Hepatocyte (in vitro differentiated cells): Measurements from ENCODE around the gene MAP2K7. TPM values are rescaled to one million over a fixed set of nuclear protein-coding genes. Genes with fewer than 3 reads are reported as not detected.
"Not testable (repeated sequence)": the region's sequence is repeated elsewhere in the genome, so short reads cannot be mapped to it uniquely, and the experiment has no call there.

ENCODE experiments used
- DNase-seq: peaks from one replicate; pipeline ENCODE4 v3.0.0-alpha.2; 2016; ENCODE audit warnings: low spot score
- H2AFZ ChIP-seq: fragments of 200-600 bp; sonication (generic); 2 replicates; pipeline ENCODE4 v1.6.0; 2016; ENCODE audit warnings: antibody characterized with exemption, mild to moderate bottlenecking
- H3K27ac ChIP-seq: fragments of 200-600 bp; sonication (generic); 2 replicates; pipeline ENCODE4 v1.5.1; 2016; ENCODE audit warnings: mild to moderate bottlenecking
- H3K27me3 ChIP-seq: fragments of 200-600 bp; sonication (generic); 2 replicates; pipeline ENCODE4 v1.6.1; 2016
- H3K36me3 ChIP-seq: fragments of 200-600 bp; sonication (generic); replicated peaks from 2 replicates; pipeline ENCODE4 v1.5.1; 2016; ENCODE audit warnings: low read depth; ENCODE audit not compliant: insufficient read depth
- H3K4me1 ChIP-seq: fragments of 200-600 bp; sonication (generic); 2 replicates; pipeline ENCODE4 v1.5.1; 2016; ENCODE audit warnings: mild to moderate bottlenecking, moderate library complexity; ENCODE audit not compliant: insufficient read depth
- H3K4me2 ChIP-seq: fragments of 200-600 bp; sonication (generic); 2 replicates; pipeline ENCODE4 v1.6.0; 2016
- H3K4me3 ChIP-seq: fragments of 200-600 bp; sonication (generic); 2 replicates; pipeline ENCODE4 v1.5.1; 2016; ENCODE audit warnings: mild to moderate bottlenecking
- H3K79me2 ChIP-seq: fragments of 200-600 bp; sonication (generic); 2 replicates; pipeline ENCODE4 v1.6.0; 2017; ENCODE audit warnings: mild to moderate bottlenecking
- H3K9me2 ChIP-seq: fragments of 200-600 bp; sonication (generic); replicated peaks from 2 replicates; pipeline ENCODE4 v1.6.0; 2017; ENCODE audit warnings: mild to moderate bottlenecking; ENCODE audit not compliant: insufficient read depth
- H3K9me3 ChIP-seq: fragments of 200-600 bp; sonication (generic); 2 replicates; pipeline ENCODE4 v1.5.1; 2016; ENCODE audit warnings: low read depth, mild to moderate bottlenecking
- H4K20me1 ChIP-seq: fragments of 200-600 bp; sonication (generic); 2 replicates; pipeline ENCODE4 v1.6.0; 2016; ENCODE audit warnings: mild to moderate bottlenecking; ENCODE audit not compliant: insufficient read depth, poor library complexity, severe bottlenecking
- EZH2 ChIP-seq: fragments of 200-600 bp; sonication (generic); IDR thresholded peaks from 2 replicates; pipeline ENCODE4 v1.6.1; 2016; ENCODE audit warnings: antibody characterized with exemption, mild to moderate bottlenecking, borderline replicate concordance
- EZH2phosphoT487 ChIP-seq: fragments of 200-600 bp; sonication (generic); IDR thresholded peaks from one replicate; pipeline ENCODE4 v1.6.1; 2018; ENCODE audit warnings: antibody characterized with exemption, mild to moderate bottlenecking, low read depth, moderate library complexity; ENCODE audit not compliant: unreplicated experiment, severe bottlenecking
- WGBS: methylation state at CpG from one replicate; pipeline ENCODE4 v1.1.6; 2016; ENCODE audit warnings: low lambda C conversion rate; ENCODE audit errors: missing lambda C conversion rate; 5-methylcytosine and 5-hydroxymethylcytosine counted together
- polyA plus RNA-seq: library from polyadenylated mRNA; unstranded; fragments of >200 nt; fragmentation: Nextera tagmentation; extraction: Ambion mirVana; gene quantifications from 2 replicates; pipeline ENCODE4 v1.2.1, GENCODE V29; 2016
- total RNA-seq: library from RNA; depleted of rRNA; stranded (reverse); fragments of >200 nt; gene quantifications from 2 replicates; pipeline ENCODE4 v1.2.3, GENCODE V29; 2014
- TF ChIP-seq, protein P1 (sequence below): fragments of 200-600 bp; sonication (generic); IDR thresholded peaks from 2 replicates; pipeline ENCODE4 v1.5.1; 2016; ENCODE audit warnings: antibody characterized with exemption, mild to moderate bottlenecking; ENCODE audit not compliant: poor library complexity

Gene MAP2K7
- total and polyA plus RNA-seq, 2 experiments from 2014 or later: 12.8 to 13.6 TPM

DNA sequence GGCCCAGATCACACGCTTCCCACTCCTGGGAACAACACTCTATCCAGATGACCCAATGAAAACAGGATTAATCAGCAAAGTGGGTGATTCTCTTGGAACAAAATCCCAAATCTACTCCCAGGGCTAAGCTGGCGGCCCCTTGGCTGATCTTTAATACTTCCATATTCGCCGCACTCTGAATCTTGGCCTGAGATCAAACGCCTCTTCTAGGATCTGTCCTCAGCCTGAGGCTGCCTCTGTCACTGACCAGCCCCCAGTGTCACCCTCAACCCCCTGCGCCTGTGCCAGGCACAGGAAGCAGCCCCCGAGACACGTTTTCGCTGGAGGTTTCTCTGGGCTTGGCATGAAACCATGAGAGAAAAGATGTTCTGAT is 24.6 kb downstream of the MAP2K7 start:
- Histone ChIP-seq H3K36me3 (no peaks in the 10 kb centered on the region), H4K20me1 (no peaks in the 10 kb centered on the region), H3K4me3 (no peak overlapping the region), H3K27me3 (no peaks in the 10 kb centered on the region), H3K9me3 (no peaks in the 10 kb centered on the region), H2AFZ (no peak overlapping the region), H3K4me2 (no peak overlapping the region), H3K4me1 (peaks cover 28% of the 10 kb centered on the region), H3K9me2 (no peaks in the 10 kb centered on the region), H3K27ac (peak overlapping the region; percentile 62), H3K79me2 (no peaks in the 10 kb centered on the region)
- 77% methylated on average over 9 of the region's 9 CpGs for WGBS
- no peak for TF ChIP-seq EZH2phosphoT487
- TF ChIP-seq, protein P1, sequence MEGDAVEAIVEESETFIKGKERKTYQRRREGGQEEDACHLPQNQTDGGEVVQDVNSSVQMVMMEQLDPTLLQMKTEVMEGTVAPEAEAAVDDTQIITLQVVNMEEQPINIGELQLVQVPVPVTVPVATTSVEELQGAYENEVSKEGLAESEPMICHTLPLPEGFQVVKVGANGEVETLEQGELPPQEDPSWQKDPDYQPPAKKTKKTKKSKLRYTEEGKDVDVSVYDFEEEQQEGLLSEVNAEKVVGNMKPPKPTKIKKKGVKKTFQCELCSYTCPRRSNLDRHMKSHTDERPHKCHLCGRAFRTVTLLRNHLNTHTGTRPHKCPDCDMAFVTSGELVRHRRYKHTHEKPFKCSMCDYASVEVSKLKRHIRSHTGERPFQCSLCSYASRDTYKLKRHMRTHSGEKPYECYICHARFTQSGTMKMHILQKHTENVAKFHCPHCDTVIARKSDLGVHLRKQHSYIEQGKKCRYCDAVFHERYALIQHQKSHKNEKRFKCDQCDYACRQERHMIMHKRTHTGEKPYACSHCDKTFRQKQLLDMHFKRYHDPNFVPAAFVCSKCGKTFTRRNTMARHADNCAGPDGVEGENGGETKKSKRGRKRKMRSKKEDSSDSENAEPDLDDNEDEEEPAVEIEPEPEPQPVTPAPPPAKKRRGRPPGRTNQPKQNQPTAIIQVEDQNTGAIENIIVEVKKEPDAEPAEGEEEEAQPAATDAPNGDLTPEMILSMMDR: no peak
- TF ChIP-seq EZH2: no peak
- DNase-seq: no peak

GRCh38 chr19:7928741-7929701 is 25.3 kb downstream of the MAP2K7 start:
- no peak for TF ChIP-seq EZH2
- TF ChIP-seq, protein P1: peak; percentile 35
- DNase-seq: peak; percentile 75

DNA sequence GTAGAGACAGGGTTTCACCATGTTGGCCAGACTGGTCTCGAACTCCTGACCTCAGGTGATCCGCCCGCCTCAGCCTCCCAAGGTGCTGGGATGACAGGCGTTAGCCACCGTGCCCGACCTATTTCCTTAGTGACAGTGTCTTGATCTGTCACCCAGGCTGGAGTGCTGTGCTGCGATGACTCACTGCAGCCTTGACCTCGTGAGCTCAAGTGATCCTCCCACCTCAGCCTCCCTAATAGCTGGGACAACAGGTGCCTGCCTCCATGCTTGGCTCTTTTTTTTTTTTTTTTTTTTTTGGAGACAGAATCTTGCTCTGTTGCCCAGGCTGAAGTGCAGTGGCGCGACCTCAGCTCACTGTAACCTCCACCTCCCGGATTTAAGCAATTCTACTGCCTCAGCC is 26.4 kb downstream of the MAP2K7 start:
- not testable (repeated sequence) for H3K9me3 ChIP-seq, H3K4me3 ChIP-seq, H3K27ac ChIP-seq, H3K9me2 ChIP-seq, H3K4me2 ChIP-seq, H3K27me3 ChIP-seq, H3K79me2 ChIP-seq, H3K36me3 ChIP-seq, H4K20me1 ChIP-seq, DNase-seq, H2AFZ ChIP-seq
- peaks cover 24% of the 10 kb centered on the region for H3K4me1 ChIP-seq
- 91% methylated on average over 11 of the region's 11 CpGs for WGBS

More at GRCh38 chr19:7928741-7929701, 25.3 kb downstream of the MAP2K7 start:
- 58% methylated on average over 24 of the region's 24 CpGs for WGBS
- H3K27ac ChIP-seq: peak overlapping the region; percentile 62
- H3K4me2 ChIP-seq: peak overlapping the region; percentile 26
- H3K9me3 ChIP-seq: no peaks in the 10 kb centered on the region
- no peaks in the 10 kb centered on the region for H3K9me2 ChIP-seq
- H3K36me3 ChIP-seq: no peaks in the 10 kb centered on the region
- no peaks in the 10 kb centered on the region for H3K79me2 ChIP-seq
- no peaks in the 10 kb centered on the region for H3K27me3 ChIP-seq
- H3K4me1 ChIP-seq: peaks cover 28% of the 10 kb centered on the region
- no peaks in the 10 kb centered on the region for H4K20me1 ChIP-seq
- no peak overlapping the region for H2AFZ ChIP-seq
- H3K4me3 ChIP-seq: no peak overlapping the region

DNA sequence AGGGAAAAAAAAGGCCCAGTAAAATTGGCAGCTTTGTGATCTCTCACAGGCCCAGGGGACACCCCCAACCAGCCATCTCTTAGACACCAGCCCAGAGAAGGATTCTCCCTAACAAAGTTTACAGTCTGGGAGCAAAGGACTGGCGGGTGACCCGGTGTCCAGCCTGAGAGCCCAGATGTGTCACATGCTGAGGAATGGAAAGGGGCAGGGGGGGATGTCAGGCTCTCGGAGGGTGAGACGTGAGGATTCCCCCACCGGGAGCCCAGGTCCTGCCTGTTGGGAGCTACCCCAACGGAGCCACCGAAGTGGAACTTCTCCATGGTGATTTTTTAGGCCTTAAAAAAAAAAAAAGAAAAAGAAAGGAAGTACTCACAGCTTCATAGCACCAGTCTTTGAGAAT is 27.1 kb downstream of the MAP2K7 start:
- DNase-seq: no peak
- no peaks in the 10 kb centered on the region for H3K9me2 ChIP-seq
- WGBS: 85% methylated on average over 7 of the region's 7 CpGs
- H3K4me1 ChIP-seq: peaks cover 24% of the 10 kb centered on the region
- H3K4me2 ChIP-seq: no peak overlapping the region
- no peaks in the 10 kb centered on the region for H3K36me3 ChIP-seq
- no peaks in the 10 kb centered on the region for H3K79me2 ChIP-seq
- no peaks in the 10 kb centered on the region for H4K20me1 ChIP-seq
- no peak overlapping the region for H3K27ac ChIP-seq
- no peak overlapping the region for H2AFZ ChIP-seq
- H3K9me3 ChIP-seq: no peaks in the 10 kb centered on the region
- no peak overlapping the region for H3K4me3 ChIP-seq
- no peaks in the 10 kb centered on the region for H3K27me3 ChIP-seq
- TF ChIP-seq EZH2: no peak
- TF ChIP-seq, protein P1: no peak
